GM12892 (cell line): ENCODE results near the gene CMKLR1.

Source experiments
- POLR2A ChIP-seq: IDR thresholded peaks from 2 replicates; pipeline ENCODE4 v1.6.1; 2011; ENCODE audit warnings: low read depth, low read length, control low read depth
- TAF1 ChIP-seq: IDR thresholded peaks from 2 replicates; pipeline ENCODE4 v1.6.1; 2011; ENCODE audit warnings: low read depth, mild to moderate bottlenecking, control low read depth, low read length, borderline replicate concordance

- TF ChIP-seq TAF1 = no peak
- TF ChIP-seq POLR2A = no peak
These were observed 3.6 kb downstream of the CMKLR1 start for GRCh38 chr12:108335349-108336119.
